Gastroesophageal sphincter (tissue), 4 donors: Measurements from ENCODE around the gene TTC8. TPM values are rescaled to one million over a fixed set of nuclear protein-coding genes. Genes with fewer than 3 reads are reported as not detected.

Experiments used
- ATAC-seq: fragments of 150-250 bp; one replicate; pipeline ENCODE4 v1.9.1; 2016; ENCODE audit warnings: mild to moderate bottlenecking, moderate library complexity
- H3K27ac ChIP-seq, 4 donors: fragments of 200-600 bp; sonication (generic) in 3 of 4; 1 replicate in 3 of 4; 2 replicates in 1 of 4; pipeline ENCODE4 v1.5.1; 2016 to 2019
- H3K27me3 ChIP-seq: fragments of 200-600 bp; sonication (generic); one replicate; pipeline ENCODE4 v1.5.1; 2019
- H3K36me3 ChIP-seq, 2 donors: fragments of 200-600 bp; sonication (generic); one replicate each; pipeline ENCODE4 v1.5.1; 2019; ENCODE audit warnings: control low read depth in 1 of 2
- H3K4me1 ChIP-seq, 3 donors: fragments of 200-600 bp; sonication (generic); 1 replicate in 2 of 3; 2 replicates in 1 of 3; pipeline ENCODE4 v1.5.1; 2016 to 2019; ENCODE audit warnings: control low read depth in 2 of 3
- H3K4me3 ChIP-seq, 2 donors: fragments of 200-600 bp; sonication (generic); one replicate each; pipeline ENCODE4 v1.5.1; 2019; ENCODE audit warnings: mild to moderate bottlenecking in 1 of 2, moderate library complexity in 1 of 2
- H3K9me3 ChIP-seq, 3 donors: fragments of 200-600 bp; sonication (generic); one replicate each; pipeline ENCODE4 v1.5.1; 2017 to 2019; ENCODE audit warnings: control low read depth in 2 of 3
- EP300 ChIP-seq: sonication (generic); formaldehyde crosslinking; IDR thresholded peaks from one replicate; pipeline ENCODE4 v1.6.1; 2017; ENCODE audit warnings: antibody characterized with exemption, mild to moderate bottlenecking
- POLR2A ChIP-seq, 2 donors: fragments of 450-650 bp; IDR thresholded peaks; one replicate each; pipeline ENCODE4 v1.6.1; 2017; ENCODE audit warnings: antibody characterized with exemption in 2 of 2, mild to moderate bottlenecking in 2 of 2, moderate library complexity in 1 of 2
- POLR2AphosphoS5 ChIP-seq: sonication (generic); formaldehyde crosslinking; IDR thresholded peaks from one replicate; pipeline ENCODE4 v1.6.1; 2017; ENCODE audit warnings: antibody characterized with exemption
- WGBS, 2 donors: methylation state at CpG; one replicate each; pipeline ENCODE4 v1.1.5; 2018; ENCODE audit warnings: low coverage in 1 of 2; 5-methylcytosine and 5-hydroxymethylcytosine counted together
- small RNA-seq, 4 donors: library from RNA; depleted of rRNA; stranded (forward); fragments of <200 nt; gene quantifications; one replicate each; pipeline ENCODE3, GENCODE V24; 2016
- total RNA-seq, 4 donors: library from RNA; depleted of rRNA; stranded (reverse); fragments of >200 nt; gene quantifications; one replicate each; pipeline ENCODE4 v1.1.0, GENCODE V29; 2016
- TF ChIP-seq, protein P1 (sequence below), 4 experiments: fragments of 200-600 bp in 2 of 4; fragments of 450-650 bp in 2 of 4; sonication (generic) in 1 of 4; IDR thresholded peaks; one replicate each; pipeline ENCODE4 v1.5.1; 2017 to 2019; ENCODE audit warnings: antibody characterized with exemption in 4 of 4, mild to moderate bottlenecking in 2 of 4, moderate library complexity in 2 of 4

Gene TTC8
- total RNA-seq, 4 donors from 2014 or later, result 17.0 to 35.3 (median 24.8) TPM

- TF ChIP-seq EP300 (no peak), POLR2A (IDR thresholded peaks at IDR 0.05) (no peak), POLR2AphosphoS5 (no peak)
- TF ChIP-seq, protein P1, sequence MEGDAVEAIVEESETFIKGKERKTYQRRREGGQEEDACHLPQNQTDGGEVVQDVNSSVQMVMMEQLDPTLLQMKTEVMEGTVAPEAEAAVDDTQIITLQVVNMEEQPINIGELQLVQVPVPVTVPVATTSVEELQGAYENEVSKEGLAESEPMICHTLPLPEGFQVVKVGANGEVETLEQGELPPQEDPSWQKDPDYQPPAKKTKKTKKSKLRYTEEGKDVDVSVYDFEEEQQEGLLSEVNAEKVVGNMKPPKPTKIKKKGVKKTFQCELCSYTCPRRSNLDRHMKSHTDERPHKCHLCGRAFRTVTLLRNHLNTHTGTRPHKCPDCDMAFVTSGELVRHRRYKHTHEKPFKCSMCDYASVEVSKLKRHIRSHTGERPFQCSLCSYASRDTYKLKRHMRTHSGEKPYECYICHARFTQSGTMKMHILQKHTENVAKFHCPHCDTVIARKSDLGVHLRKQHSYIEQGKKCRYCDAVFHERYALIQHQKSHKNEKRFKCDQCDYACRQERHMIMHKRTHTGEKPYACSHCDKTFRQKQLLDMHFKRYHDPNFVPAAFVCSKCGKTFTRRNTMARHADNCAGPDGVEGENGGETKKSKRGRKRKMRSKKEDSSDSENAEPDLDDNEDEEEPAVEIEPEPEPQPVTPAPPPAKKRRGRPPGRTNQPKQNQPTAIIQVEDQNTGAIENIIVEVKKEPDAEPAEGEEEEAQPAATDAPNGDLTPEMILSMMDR (IDR thresholded peaks at IDR 0.05), result no peak
- WGBS, 2 donors, result 57 to 76% methylated on average over 3 of the region's 3 CpGs
- Histone ChIP-seq H3K4me3 (no peak overlapping the region), H3K9me3 (peaks cover 0 to 11% (median 0%) of the 10 kb centered on the region in 3 donors), H3K4me1 (no peaks in the 10 kb centered on the region), H3K27ac (no peak overlapping the region), H3K36me3 (no peaks in the 10 kb centered on the region), H3K27me3 (peaks cover 10% of the 10 kb centered on the region)
- ATAC-seq, result no peak
Measured at GRCh38 chr14:88919502-88919901, 95.1 kb downstream of the TTC8 start.

Small RNA genes within 50 kb of the gene (small RNA-seq; reads per million reads assigned to genes)
- gene RF00019, result 0 reads per million in 4 donors
- 0 reads per million in 4 donors for gene RNU4-92P

Other genes starting within 250 kb of the TTC8 start
- gene EML5, start 31.7 kb upstream of the TTC8 start, total RNA-seq, result 1 to 10 TPM; 3.9 to 6.7 (median 4.5) TPM